Stimulated activated CD8-positive, alpha-beta memory T cell treated with anti-CD3 and anti-CD28 coated beads, Interleukin-7, amount 100 ng/mL, for 1 hour (primary cell): ENCODE measurements around the gene SSBP3.

ENCODE experiments used
- DNase-seq, 2 donors: peaks; one replicate each; pipeline ENCODE4 v3.0.0-alpha.2; 2020; ENCODE audit warnings: low read depth in 2 of 2

Gene SSBP3

DNA sequence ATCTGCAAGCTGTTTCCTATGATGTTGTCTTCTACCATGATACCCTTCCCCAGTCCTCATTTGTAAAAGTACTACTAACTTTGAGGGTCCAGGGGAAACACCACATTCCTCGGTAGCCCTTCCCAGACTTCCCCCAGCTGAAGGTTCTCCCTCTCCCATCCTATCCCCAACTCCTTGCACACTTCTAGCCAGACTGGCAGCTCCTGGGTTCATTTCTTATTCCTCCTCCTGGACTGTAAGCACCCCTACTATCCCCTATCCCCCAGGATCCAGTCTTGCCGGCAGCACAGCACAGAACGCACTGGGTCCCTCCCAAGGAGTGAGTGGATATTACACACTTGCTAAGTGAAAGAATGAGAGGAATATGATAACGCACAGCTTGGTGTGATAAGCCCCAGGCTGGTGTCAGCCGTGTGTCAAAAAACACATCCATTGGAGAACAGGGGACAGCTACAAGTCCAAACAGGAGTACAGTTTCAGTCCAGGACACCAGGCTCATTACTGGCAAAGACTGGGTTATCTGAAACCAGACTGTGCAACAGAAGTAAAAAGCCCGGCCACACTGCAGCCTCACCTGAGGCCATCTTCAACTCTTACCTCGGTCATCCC lies 100.2 kb downstream of the SSBP3 start:
- no peak for DNase-seq

DNA sequence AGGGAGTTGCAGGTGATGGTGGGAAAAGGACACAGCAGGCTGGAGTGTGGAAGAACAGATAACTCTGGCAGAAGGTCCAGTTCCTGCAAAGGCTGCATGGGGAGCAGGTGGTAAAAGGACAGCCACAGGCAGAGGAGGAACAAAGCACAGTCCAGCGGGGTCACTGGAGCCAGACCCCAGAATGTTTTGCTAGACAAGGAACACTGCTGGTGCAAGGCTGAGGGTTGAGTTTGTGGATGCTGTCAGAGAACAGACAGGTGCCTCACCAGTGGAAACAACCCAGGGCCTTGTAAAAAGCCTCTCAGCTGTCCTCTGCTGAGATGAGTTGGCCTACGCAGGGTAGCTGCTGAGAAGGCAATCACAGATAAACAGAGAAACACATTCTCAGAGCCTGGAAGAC lies 101.7 kb downstream of the SSBP3 start:
- DNase-seq = no peak

DNA sequence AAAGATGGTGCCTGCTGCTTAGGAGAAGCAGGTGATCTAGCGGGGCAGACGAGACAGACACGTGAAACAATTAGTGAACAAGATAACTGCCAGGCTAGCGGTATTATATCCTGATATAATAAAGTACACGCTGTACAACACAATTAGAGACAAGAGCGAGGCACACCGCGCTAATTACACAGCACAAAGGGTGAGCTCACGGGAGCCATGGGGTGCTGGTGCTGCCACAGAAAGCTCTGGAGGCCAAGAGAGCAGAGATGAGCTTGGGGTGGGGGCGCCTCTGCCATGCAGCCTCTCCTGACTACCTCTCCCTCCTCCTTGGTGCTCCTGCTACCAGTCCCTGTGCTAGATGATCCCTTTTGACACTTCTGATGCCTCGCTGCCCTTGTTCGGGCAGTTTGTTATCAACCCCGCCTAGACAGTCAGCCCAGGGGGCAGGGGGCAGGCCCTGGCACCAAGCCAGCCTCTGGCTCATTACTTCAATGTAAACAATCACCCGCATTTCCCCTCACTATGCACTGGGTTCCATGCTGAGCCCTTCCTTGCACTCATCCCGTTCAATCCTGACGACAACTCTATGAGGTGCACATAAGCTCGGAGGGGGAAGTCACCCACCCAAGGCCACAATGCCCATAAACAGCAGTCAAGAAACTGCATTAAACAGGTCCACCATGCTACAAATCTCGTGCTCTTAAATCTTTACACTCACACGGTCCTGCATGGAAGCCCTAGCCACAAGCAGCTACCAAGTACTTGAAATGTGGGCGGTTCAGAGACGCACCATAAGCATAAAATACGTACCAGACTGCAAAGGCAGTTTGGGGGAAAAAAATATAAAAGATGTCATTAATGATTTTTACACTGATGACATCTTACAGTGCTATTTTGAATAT lies 103.0 kb downstream of the SSBP3 start:
- DNase-seq = no peak

DNA sequence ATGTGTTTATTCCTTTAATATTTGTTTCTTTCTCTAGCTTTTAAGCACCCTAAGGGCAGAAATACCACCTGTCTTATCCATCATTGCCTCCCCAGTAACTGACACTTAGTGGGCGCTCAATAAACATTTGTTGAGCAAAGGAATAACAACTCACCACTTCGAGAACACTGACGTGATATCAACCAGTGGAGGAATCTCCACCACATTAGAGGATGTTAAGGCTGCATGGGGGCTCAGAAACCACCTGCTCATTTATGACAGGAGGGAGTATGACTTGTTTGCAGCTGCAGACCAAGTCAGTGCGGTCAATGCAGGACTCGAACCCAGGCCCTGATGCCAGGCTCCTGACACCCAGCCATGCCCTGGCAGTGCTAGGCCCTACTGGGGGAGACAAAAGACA lies 103.6 kb downstream of the SSBP3 start:
- DNase-seq = no peak

DNA sequence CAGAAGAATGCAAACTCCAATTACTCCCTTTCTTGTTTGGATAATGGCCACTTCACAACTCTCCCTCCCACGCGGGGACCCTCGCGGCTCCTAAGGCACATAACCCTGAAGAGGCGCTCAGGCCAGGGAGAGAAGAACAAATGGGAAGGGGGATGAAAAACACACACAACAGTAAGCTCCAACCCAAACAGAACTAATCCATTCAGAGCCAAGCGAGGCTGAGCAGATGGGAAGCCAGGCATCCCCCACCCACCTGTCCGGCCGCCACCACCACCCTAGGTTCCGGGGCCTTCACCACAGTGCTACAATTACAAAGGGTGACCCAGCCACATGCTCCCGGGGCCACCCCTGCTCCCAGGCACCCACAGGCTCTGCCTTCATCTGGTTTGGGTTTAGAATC lies 104.7 kb downstream of the SSBP3 start:
- no peak for DNase-seq

DNA sequence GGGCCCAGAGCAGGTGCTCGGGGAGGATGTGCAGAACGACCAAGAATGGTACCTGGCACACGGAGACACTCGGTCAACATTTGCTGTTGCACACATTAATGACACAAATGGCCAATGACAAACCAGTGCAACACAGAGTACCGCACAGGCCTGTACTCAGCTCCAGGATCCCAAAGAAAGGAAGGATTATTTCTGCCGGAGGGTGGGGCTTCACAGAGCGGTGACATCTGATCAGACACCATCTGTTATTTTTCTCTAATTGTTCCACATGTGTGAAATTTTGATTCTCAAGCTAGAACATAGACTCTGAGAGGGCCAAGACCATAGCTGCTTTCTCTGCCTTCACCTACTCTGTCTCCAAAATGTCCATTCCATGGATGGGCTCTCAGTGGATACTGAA lies 105.8 kb downstream of the SSBP3 start:
- no peak for DNase-seq

DNA sequence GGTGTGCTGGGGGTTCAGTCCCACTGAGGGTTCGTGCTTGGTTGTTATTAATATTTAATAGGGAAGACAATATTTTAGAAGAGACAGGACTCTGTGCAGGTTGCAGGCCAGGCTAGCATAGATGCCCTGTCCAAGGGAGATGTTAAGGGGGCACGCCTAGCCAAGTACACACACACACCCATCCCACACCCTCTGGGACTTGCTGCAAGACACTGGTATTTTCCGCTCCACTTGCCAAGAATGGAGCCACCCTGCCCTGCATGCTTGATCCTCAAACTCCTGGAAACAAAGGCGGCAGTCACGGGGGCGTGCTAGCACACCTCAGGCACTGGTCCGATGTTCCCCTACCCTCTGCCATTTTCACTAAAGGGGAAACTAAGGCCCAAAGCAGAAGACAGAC lies 107.2 kb downstream of the SSBP3 start:
- no peak for DNase-seq

DNA sequence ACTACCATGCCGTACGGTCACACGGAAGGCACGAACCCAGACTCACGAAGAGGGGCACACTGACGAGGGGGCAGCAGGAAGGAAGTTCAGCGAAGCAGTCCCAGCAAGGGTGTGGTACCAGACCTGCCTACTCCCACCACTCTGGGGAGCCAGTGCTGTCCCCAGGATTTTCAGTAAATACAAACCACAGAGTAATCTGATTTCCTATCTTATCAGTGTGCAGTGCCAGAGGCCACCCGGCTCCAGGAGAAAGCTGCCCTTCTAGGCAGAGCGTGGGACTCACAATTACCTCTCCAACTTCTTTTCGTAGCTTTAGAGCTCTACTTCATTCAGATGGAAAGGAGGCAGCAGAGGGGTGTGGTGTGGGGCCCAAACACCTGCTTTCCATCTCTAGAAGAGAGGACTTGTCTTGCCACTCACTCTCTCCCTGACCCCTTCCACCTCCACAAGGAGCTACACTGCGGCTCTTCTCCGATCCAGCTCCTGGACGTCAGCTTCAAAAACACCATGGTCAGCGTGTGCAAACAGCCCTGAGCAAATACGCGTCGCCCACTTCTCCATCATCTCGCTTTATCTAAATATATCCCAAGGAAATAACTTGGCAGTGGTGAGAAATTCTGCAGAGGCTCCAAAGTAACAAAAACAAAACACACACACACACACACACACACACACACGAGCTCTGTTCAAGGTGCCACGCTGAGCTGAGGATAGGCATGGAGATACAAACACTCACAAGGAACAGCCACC lies 107.7 kb downstream of the SSBP3 start:
- no peak for DNase-seq

DNA sequence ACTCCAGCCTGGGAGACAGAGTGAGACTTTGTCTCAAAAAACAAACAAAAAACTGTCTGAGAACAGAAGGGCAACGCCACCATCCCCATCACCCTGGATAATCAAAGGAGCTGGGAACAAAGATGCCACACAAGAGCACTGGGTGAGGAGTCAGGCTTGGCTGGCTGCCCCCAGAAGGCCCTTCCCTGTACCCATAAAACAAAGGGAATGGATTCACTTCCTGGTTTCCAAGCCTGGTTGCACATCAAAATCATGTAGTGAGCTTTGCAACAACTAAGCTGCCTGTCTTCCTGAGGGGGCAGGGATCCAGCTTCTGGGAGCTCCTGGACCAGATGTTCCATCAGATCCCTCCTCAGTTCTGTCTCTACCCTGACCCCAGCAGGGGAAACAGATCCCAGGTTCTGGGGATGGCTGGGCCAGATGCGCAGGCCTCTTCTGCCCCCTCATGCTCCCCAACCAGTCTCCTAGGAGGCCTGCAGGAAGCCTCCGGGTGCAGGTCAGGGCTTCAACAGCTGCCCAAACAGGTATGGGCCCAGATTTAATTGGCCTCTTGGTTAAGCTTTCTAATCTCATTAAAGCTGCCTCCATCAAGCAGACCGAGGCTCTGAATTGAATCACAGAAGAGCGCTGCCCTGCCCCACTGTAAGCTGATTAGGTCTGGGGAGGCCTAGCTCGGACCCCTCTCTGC lies 108.5 kb downstream of the SSBP3 start:
- DNase-seq = no peak

DNA sequence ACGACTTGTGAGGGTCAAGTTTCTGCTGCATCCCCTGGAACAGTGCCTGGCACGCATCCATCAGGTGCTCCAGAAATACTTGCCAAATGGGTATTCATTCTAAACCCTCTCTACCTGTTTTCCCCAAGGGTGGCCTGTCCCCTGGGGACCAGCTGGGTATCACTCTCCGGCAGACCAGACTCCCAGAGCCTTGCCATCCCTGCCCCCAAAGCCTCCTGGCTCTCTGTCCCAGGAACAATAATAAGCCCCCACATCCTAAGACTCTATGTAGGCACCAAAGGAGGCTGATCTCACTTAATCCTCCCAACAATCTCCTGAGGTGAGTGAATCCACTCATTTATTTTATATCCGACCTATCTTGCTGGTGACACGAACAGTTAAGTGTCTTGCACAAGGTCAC lies 109.5 kb downstream of the SSBP3 start:
- DNase-seq = no peak

DNA sequence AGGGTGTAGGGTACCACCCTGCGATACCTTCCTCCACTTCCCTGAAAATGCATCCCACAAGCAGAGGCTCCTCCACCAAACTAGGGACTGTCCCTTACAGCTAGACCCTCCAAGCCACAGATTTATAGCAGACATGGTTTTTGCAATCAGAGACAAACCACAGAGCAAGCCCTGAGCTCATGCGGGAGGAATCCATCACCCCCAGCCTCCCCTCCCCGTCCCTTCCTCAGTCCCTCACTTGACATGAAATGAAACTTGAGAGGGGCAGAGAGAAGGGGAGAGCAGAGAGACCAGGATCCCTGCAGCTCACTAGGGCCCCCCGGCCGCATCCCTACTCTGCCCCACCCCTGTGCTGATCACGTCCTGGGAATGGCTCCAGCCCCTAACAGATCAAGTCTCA lies 111.3 kb downstream of the SSBP3 start:
- DNase-seq = no peak

DNA sequence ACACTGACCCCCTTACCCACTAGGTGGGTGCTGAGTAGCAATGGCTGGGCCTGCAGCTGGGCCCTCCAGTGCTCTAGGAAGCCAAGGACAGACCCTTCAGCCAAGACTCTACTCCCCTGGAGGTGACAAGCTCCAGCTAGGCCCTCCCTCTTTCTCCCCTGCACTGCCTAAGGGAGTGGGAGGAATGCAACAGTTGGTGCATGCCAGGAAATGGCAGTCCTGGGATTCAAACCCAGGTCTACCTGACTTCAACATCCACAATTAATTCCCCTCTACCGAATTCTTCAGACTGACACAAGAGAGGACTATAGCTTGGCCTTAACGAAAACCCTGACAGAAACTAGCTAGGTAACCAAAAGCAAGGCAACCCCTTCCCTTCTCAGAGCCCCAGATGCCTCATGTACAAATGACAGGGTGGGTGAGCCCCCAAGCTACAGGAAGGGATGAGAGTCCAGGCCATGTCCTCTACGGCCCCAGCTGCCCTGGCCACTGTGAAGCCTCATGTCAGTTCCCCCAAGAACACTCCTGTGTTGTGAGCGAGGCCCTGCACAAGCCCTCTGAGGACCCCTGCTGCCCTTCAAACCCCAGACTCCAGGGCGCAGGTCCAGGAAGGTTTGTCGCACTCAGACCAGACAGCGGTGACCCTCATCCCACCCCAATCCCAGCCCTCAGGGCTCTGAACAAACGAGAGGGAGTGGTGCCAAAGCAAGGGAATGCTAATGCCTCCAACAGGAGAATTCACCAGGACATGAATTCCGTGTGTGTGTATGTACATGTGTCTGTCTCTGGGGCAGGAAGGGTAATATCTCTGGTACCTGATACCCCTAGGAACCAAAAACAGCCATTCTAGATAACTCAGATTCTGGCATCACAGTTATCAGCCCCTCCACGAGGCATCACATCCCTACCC lies 113.9 kb downstream of the SSBP3 start:
- DNase-seq = no peak

DNA sequence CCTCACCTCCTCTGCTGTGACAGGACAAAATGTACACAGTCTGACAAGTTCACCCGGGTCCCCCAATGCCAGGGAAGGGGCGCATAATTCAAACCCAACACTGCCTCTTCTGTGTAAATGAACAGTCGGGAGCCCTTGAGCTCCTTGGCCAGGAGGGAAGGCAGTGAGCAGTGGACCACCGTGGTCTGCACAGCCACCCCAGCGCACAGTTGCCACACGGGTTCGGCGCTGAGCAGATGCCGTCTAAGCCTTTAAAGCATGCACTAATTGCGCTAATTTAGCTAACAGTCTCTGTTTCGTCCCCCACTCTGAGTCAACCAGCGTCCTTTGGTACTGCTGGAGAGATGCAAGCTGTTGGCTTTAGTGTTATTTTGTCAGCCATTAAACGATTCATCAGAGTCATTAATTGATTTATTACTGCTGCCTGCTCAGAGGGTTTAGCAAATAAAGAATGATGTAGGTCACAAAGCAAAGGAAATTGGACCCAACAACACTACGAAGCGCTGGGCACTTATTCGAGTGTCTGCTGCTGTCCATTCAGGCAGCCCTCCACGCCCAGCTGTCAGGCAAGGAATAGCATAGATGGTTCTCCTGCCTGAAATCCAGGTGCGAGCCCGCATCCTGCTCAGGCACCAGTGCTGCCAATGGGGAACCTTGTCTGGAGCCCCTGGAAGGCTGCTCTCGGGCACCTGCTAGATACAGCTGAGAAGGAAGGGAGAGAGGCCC lies 114.8 kb downstream of the SSBP3 start:
- DNase-seq = no peak

DNA sequence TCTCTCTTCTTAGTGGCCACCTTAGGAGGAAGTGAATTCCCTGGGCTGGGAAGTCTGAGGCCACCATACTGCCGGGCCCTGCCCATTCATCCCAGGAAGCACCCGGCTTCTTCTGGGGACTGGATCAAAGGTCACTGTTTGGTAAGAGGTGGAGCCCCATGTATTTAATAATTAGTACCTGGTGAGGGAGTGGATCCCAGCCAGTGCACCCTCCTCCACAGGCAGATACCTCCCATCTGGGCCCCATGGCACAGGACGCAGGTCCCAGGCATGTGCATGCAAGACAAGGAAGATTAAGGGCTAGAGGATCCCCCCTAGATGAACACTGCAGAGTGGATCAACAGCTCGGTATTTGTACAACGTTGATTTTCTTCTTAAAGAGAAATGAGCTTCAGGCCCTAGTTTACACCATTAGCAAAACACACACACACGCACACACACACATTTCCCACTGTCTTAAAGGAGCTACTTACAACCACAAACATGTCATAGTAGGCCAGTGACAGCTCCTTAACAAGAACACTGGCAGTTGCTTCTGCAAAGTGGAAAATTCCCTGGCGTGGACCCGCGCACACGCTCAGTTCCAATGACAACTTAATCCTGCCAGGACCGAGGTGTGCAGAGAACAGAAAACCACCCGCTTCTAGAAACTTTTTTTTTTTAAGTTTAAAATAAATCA lies 115.5 kb downstream of the SSBP3 start:
- DNase-seq = no peak

DNA sequence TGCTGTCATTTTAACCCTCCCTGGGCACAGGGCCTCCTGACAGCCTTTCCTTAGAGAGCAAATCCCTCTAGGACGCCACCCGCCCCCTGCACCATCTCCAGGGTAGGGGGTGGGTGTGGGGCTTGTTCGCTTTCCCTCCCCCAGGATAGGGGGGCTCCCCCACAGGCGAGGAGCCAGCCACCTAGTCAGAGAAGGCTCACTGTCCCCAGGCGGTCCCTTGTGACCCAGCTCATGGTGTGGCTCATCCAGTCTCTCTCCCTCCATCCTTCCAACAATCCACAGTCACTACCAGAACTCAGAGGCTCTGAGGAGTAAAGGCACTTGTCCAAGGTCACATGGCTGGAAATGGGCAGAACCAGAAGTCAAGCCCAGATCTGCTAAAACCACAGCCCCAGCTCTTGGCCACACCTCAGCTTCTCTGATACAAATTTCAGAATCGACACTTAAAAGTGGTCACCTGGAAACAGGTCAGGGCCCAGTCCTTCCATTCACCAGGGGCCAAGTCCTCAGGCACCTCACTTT lies 116.4 kb downstream of the SSBP3 start:
- DNase-seq = no peak

DNA sequence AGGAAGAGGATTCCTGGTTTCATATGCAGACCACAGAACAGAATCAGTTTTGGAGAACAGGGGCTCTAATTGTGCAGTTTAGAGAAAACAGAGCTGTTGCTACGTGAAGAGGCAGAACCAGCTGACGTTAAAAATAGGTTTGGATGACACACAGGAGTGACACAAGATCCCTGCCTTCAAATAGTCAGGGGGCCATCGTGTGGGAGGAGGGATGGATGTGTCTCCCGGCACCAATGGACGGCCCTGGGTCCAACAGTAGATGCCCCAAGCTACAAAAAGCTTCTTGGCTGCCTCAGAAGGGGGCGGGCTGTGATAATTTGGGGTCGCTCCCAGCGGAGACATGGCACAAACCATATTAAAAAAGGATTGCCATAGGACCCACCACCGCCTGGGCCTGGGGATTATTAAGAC lies 118.4 kb downstream of the SSBP3 start:
- DNase-seq = no peak

DNA sequence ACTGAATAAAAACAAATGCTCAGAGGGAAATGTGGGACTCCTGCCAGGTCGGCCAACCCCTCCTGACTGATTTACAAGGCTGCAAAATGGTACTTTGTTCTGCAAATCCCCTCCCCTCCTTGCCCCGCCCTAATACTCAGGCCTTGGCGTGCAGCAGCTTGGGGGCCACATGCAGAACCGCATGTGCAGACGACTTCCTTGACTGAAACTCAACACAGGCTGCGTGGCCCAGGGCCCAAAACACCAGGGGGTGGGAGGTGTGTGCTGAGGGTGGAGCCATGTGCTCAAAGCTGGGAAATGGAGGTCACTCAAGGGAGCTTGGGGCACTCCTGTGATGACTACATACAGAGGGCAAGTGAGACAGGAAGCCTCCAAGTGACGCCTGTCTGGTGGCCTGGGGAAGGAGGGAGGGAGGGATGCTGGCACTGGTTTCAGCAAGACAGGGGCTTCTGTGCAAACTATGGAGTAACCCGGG lies 119.0 kb downstream of the SSBP3 start:
- peak; percentile 12 to 22 for DNase-seq

DNA sequence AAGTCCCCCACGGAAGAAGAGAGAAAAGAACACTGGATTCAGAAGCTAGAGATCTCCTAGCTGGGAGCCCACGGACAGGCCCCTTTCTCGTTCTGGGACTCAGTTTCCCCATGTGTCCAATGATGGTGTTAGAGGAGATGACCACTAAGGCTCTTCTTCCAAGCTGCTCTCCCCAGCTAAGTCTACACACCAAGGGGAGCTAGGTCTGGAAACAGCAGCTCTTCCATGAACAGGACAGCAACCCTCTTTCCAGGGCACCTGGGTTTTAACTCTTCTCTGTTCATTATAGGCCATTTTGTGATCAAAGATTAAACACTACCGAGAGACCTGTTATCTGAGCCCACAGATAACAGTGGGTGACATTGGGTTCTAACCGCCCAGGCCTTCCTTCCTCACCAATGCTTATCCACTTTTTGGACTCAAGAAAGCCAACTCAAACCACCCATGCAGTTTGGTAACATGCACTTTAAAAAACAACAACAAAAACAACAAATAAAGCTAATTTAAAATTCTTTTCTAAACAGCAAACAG lies 120.3 kb downstream of the SSBP3 start:
- DNase-seq = no peak
